ENCODE results near the gene RNF135. TPM values are rescaled to one million over a fixed set of nuclear protein-coding genes. Genes with fewer than 3 reads are reported as not detected.

Gene RNF135
- total RNA-seq, 2 donors from 2014 or later: 32.1 to 39.3 TPM

DNA sequence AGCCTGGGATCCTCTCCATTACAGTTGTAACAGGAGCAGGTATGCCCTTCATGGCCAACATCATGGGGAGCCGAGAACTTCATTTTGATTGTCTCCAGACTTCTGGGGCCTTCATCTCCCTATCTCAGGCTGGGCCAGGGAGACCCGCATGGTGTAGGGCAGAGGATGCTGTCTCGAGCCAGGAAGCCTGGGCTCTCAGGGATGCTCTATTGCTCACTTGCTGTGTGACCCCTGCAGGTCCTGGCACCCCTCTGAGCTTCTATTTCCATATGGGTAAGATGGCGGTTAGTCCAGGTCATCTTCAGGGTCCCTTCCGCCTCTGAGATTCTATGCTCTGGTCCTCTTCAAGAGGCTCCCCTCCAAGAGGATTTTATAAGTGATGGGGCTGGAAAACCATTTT is 20.6 kb upstream of the RNF135 start:
- 97% methylated on average over 5 of the region's 5 CpGs for WGBS
- H3K36me3 ChIP-seq: no peaks in the 10 kb centered on the region
- intact Hi-C loops (cut with DNase I): no loop called here

DNA sequence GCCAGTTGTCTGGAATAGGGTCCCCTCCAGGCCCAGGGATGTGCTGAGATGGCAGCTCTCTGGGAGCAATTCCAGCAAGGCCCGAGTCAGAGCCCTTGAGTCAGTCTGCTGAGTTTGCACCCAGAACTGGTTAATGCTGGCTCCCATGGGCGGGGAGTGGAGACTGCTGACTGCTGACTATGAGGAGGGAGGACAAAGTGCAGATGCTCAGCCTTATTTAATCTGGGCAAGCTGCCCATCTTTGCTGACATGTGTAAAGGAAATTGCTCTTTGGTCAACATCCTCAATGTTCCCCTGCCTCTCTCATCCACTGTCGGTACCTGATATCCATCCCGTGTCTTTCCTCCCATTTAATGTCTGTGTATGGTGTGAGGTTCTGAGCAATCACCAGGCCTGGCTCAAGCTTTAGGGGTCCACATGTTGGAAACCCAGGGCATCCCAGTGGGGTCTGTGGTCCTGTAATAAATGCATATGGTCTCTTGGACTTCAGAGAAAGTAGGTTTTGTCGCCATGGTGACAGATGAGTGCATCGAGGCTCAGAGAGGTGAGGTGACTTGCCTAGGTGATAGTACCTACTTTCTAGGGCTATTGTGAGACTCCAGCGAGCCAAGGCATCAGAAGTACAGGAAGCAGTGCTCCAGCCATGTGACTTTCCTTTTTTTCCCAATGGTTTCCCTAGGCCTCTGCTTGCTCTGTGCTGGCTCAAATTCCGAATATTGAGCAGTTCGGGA is 20.0 kb upstream of the RNF135 start:
- H3K4me1 ChIP-seq (replicated peaks): no peaks in the 10 kb centered on the region
- no peak overlapping the region for H3K27ac ChIP-seq
- WGBS: 62% methylated on average over 9 of the region's 9 CpGs
- no peak overlapping the region for H3K4me3 ChIP-seq
- no peaks in the 10 kb centered on the region for H3K27me3 ChIP-seq (replicated peaks; ENCODE audit: insufficient read depth)
- peak; percentile 26 for DNase-seq (ENCODE audit: low spot score)
- no peaks in the 10 kb centered on the region for H3K36me3 ChIP-seq
- intact Hi-C loops (cut with DNase I): no loop called here
- TF ChIP-seq, protein P1, sequence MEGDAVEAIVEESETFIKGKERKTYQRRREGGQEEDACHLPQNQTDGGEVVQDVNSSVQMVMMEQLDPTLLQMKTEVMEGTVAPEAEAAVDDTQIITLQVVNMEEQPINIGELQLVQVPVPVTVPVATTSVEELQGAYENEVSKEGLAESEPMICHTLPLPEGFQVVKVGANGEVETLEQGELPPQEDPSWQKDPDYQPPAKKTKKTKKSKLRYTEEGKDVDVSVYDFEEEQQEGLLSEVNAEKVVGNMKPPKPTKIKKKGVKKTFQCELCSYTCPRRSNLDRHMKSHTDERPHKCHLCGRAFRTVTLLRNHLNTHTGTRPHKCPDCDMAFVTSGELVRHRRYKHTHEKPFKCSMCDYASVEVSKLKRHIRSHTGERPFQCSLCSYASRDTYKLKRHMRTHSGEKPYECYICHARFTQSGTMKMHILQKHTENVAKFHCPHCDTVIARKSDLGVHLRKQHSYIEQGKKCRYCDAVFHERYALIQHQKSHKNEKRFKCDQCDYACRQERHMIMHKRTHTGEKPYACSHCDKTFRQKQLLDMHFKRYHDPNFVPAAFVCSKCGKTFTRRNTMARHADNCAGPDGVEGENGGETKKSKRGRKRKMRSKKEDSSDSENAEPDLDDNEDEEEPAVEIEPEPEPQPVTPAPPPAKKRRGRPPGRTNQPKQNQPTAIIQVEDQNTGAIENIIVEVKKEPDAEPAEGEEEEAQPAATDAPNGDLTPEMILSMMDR (IDR thresholded peaks at IDR 0.05): no peak
- TF ChIP-seq POLR2AphosphoS5 (IDR thresholded peaks at IDR 0.05) (peak; percentile 21), POLR2A (IDR thresholded peaks at IDR 0.05) (no peak)
- no peaks in the 10 kb centered on the region for H3K9me3 ChIP-seq

More for the DNA sequence above, 20.6 kb upstream of the RNF135 start:
- Histone ChIP-seq H3K4me3 (no peak overlapping the region), H3K4me1 (replicated peaks) (no peaks in the 10 kb centered on the region), H3K27ac (no peak overlapping the region), H3K9me3 (no peaks in the 10 kb centered on the region), H3K27me3 (replicated peaks; ENCODE audit: insufficient read depth) (no peaks in the 10 kb centered on the region)
- no peak for DNase-seq (ENCODE audit: low spot score)
- TF ChIP-seq POLR2A (IDR thresholded peaks at IDR 0.05): no peak
- TF ChIP-seq POLR2AphosphoS5 (IDR thresholded peaks at IDR 0.05): no peak

DNA sequence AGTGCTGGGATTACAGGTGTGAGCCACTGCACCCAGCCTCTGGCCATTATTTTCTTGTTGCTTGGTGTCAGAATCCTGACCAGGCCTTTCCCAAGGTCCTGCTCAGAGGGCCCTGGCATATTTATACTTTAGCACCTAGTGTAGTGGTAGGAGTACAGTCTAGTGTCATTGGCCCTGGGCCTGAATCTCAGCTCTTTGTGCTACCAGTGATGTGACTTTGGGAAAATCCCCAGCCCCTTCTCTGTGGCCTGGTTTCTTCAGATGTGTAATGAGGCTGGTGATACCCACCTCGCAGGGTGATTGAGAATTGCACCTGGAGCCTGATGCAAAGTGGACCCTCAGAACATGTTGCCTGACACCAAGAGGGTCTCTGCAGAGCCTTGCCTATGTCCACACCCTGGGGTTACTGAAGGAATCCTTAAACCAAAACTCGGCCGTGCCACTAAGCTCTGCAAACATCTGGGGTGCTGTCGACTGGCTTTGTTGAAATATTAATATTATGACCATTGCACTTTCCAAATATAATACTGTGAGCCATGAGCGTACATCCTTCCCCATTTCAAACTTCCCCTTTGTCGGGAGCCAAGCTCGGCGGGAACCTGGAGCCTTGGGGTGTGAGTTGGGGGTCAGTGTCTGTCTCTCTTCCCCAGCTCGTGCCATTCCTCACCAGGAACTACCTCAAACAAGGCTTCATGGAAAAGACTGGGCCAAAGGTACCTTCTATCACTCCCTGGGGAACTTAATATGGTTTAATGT is 18.0 kb upstream of the RNF135 start:
- DNase-seq (ENCODE audit: low spot score): no peak
- 87% methylated on average over 9 of the region's 9 CpGs for WGBS
- Histone ChIP-seq H3K36me3 (no peaks in the 10 kb centered on the region), H3K9me3 (no peaks in the 10 kb centered on the region), H3K4me1 (replicated peaks) (no peaks in the 10 kb centered on the region), H3K27ac (no peak overlapping the region), H3K27me3 (replicated peaks; ENCODE audit: insufficient read depth) (no peaks in the 10 kb centered on the region), H3K4me3 (no peak overlapping the region)
- intact Hi-C loops (cut with DNase I): no loop called here
- TF ChIP-seq POLR2A (IDR thresholded peaks at IDR 0.05) (no peak), POLR2AphosphoS5 (IDR thresholded peaks at IDR 0.05) (no peak)
- TF ChIP-seq, protein P1 (IDR thresholded peaks at IDR 0.05): no peak

DNA sequence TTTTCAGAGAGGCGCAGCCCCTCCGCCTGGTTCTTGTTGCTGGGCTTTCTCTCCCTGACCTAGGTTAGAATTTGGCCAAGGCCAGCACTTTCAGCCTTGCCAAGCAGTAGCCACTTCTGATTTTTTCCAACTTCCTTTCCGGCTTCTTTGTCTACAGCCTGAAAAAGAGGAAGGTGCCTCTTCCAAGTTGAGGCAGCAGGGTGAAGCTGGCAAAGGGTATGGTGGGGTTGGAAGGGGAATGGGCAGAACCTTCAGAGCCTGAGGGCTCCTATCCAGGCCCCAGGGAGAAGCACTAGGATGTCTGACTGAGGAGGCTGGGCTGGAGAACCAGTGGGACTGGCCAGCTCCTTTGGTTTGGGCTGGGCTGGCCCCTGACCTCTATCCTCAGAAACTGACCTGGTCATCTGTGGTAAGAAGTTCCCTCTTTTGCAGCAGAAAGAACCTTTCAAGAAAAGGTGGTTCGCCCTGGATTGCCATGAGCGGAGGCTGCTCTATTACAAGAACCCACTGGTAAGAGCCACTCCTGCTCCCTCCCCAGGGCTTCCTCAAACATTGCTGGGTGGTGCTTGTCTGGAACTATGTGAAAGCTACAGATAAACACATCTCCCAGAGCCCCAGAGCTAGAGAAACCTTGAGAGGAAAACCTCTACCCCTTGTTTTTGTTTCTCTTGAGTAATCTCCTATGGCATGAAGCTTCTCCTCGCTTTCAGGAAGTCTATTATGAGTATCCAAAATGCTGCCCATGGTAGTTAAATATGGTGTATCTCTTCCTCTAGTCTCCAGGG is 16.6 kb upstream of the RNF135 start:
- Histone ChIP-seq H3K27ac (no peak overlapping the region), H3K4me3 (no peak overlapping the region)
- no peak for TF ChIP-seq POLR2A (IDR thresholded peaks at IDR 0.05)
- TF ChIP-seq, protein P1 (IDR thresholded peaks at IDR 0.05): no peak
- TF ChIP-seq POLR2AphosphoS5 (IDR thresholded peaks at IDR 0.05): no peak

DNA sequence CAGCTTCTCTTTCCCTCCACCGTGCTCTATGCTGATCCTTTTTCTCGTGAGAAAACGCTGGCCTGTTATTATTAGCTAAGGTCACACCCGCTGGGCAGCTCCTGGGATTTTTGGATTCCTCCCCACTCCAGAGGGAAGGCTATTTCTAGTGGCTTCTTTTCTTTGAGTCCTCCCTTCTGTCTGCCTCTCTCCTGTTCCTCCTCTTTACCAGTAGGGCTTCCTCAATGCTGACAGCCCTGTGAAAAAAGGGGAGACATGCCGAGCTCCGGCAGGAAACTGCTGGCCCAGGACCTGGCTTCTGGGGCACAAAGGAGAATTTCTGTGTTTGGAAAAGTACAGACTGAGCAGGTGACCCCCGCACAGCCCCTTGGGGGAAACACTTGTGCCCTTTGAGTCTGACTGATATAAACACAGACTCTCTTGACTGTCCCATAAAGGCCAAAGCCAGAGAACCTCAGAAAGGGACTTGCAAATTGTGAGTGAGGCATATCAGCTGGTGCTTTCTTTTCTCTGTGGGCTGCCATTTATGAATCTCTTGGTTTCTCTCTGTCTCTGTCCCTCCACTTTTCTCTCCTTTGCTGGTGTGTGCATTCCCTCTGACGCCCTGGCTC is 14.0 kb upstream of the RNF135 start:
- peak overlapping the region; percentile 30 to 33 for H3K27ac ChIP-seq
- TF ChIP-seq POLR2AphosphoS5 (IDR thresholded peaks at IDR 0.05) (no peak), POLR2A (IDR thresholded peaks at IDR 0.05) (no peak)
- TF ChIP-seq, protein P1 (IDR thresholded peaks at IDR 0.05): no peak
- no peaks in the 10 kb centered on the region for H3K36me3 ChIP-seq
- no peaks in the 10 kb centered on the region for H3K9me3 ChIP-seq
- no peak overlapping the region for H3K4me3 ChIP-seq
- no peaks in the 10 kb centered on the region for H3K27me3 ChIP-seq (replicated peaks; ENCODE audit: insufficient read depth)
- no peaks in the 10 kb centered on the region for H3K4me1 ChIP-seq (replicated peaks)
- intact Hi-C loops (cut with DNase I): no loop called here
- no peak for DNase-seq (ENCODE audit: low spot score)
- WGBS: 32% methylated on average over 8 of the region's 8 CpGs

More for the DNA sequence above, 16.6 kb upstream of the RNF135 start:
- DNase-seq (ENCODE audit: low spot score): no peak
- intact Hi-C loops (cut with DNase I): no loop called here
- Histone ChIP-seq H3K27me3 (replicated peaks; ENCODE audit: insufficient read depth) (no peaks in the 10 kb centered on the region), H3K36me3 (no peaks in the 10 kb centered on the region), H3K4me1 (replicated peaks) (no peaks in the 10 kb centered on the region), H3K9me3 (no peaks in the 10 kb centered on the region)
- WGBS: 80% methylated on average over 6 of the region's 6 CpGs
